ENCODE results near the gene MTCL1.

DNA sequence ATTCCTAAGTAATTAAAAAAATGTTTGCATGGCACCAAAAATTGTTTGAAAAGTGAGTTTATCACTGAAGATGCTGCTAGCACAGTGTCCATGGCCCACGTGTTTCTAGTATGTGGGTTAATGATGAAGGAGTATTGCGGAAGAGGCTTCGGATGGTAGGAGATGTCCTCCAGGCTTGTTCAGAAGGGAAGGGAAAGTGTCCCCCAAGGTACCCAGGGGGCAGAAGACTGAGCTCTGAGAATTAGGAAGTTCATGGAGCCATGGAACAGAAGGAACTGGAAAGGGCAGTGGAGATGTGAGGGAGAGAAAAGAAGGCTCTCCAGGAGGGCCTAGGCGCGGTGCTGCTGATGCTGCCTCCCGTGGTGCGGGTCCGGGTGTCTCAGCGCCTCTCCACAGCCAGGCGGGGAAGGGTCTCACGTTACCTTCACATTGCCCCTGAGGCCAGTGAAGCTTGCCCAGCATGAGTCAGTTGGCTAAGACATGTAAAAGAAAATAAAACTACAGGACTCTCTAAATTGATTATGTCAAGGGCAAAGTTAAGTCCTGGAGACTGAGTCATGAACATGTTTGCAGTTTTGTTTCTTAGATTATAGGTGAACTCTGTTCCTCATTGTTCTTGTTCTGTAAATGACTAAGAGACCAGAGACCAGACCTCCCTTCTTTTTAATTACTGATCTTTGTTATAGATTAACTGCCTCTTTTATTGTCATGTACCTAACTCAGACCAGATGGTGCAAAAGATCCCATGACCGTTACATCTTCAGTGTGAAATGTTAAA is 89.0 kb downstream of the MTCL1 start:
- TF ChIP-seq, protein P1, sequence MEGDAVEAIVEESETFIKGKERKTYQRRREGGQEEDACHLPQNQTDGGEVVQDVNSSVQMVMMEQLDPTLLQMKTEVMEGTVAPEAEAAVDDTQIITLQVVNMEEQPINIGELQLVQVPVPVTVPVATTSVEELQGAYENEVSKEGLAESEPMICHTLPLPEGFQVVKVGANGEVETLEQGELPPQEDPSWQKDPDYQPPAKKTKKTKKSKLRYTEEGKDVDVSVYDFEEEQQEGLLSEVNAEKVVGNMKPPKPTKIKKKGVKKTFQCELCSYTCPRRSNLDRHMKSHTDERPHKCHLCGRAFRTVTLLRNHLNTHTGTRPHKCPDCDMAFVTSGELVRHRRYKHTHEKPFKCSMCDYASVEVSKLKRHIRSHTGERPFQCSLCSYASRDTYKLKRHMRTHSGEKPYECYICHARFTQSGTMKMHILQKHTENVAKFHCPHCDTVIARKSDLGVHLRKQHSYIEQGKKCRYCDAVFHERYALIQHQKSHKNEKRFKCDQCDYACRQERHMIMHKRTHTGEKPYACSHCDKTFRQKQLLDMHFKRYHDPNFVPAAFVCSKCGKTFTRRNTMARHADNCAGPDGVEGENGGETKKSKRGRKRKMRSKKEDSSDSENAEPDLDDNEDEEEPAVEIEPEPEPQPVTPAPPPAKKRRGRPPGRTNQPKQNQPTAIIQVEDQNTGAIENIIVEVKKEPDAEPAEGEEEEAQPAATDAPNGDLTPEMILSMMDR (conservative IDR thresholded peaks at IDR 0.05 in 1 of 2, IDR thresholded peaks at IDR 0.05 in 1 of 2; ENCODE audit: low read depth in 1 of 2, low read length in 2 of 2), result no peak
- no peak for TF ChIP-seq EZH2 (IDR thresholded peaks at IDR 0.05; ENCODE audit: low read length, missing control alignments)
